Astrocyte of the spinal cord (primary cell): ENCODE results near the gene MAGI2.

Experiments
- DNase-seq: peaks from one replicate; pipeline ENCODE4 v3.0.0; 2011; ENCODE audit warnings: low read depth, low spot score
- H3K4me3 ChIP-seq: 2 replicates; pipeline ENCODE4 v1.5.1; 2011; ENCODE audit warnings: low read depth, mild to moderate bottlenecking, low read length, moderate library complexity
- CTCF ChIP-seq: IDR thresholded peaks from 2 replicates; pipeline ENCODE4 v1.5.1; 2012; ENCODE audit warnings: low read depth, mild to moderate bottlenecking, low read length, inconsistent platforms
- in situ Hi-C: cut with HindIII; loops from 2 replicates; pipeline ENCODE4 v1.10.0; 2017; ENCODE audit warnings: low sequenced_read_pairs

The MAGI2 gene

DNA sequence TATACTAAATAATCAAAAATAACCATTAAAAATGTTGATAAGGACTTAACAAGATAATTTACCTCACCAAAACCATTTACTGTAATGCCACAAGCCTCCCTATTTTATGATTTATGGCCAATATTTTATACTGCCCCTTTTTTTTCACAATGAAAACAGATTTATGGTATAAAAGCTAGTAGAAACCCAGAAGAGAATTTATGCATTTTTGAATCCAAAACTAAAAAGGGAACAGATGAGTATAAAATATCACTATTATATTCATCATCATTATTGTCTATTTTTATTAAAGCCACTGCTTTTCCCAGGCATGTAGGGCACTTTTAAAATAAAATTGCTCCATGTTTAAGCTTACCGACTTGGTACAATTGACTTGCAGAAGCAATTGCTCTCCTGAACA is 1229.9 kb downstream of the MAGI2 start:
- in situ Hi-C loops, result no loop called here
- DNase-seq, result no peak
- no peak for TF ChIP-seq CTCF
- no peak overlapping the region for H3K4me3 ChIP-seq

DNA sequence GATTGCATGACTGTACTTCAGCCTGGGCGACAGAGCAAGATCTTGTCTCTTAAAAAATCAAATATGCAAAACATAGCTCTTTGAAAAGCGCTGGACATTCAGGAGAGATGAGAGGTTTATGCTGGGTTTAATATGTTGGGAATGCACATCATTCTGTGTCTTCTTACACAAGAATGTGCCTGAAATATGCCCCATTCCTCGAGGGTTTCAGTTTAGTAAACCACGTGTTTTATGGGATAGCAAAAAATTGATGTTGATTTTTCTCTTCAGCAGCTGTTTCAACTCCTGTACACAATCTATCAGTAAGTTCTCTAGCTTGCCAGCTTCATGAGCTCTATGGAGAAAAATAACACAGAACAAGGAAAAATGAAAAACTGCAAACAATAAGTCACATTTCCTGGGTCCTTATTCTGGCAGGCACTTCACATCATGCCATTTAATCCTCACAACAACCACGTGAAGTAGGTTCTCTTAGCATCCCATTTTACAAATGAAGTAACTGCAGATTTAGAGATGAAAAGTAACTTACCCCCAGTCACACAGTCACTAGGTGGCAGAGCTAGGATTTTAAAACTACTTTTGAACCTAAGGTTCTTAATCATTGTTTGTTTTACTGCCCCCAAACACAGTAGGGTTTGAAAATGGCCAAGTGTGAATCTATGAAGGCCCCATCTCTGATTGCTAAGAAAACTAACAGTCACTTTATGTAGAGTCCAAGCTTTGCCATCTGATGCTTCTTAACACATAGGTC is 1231.3 kb downstream of the MAGI2 start:
- in situ Hi-C loops, result no loop called here
- no peak for DNase-seq
- TF ChIP-seq CTCF, result no peak

GRCh38 chr7:78220754-78221153 is 1232.7 kb downstream of the MAGI2 start:
- in situ Hi-C loops, result no loop called here
- H3K4me3 ChIP-seq, result no peak overlapping the region
- DNase-seq, result no peak
- no peak for TF ChIP-seq CTCF

More for the DNA sequence above, 1231.3 kb downstream of the MAGI2 start:
- H3K4me3 ChIP-seq, result no peak overlapping the region

- H3K4me3 ChIP-seq, result no peak overlapping the region
- DNase-seq, result no peak
- in situ Hi-C loops, result no loop called here
- no peak for TF ChIP-seq CTCF
These were observed 1234.6 kb downstream of the MAGI2 start for GRCh38 chr7:78218876-78219275.

DNA sequence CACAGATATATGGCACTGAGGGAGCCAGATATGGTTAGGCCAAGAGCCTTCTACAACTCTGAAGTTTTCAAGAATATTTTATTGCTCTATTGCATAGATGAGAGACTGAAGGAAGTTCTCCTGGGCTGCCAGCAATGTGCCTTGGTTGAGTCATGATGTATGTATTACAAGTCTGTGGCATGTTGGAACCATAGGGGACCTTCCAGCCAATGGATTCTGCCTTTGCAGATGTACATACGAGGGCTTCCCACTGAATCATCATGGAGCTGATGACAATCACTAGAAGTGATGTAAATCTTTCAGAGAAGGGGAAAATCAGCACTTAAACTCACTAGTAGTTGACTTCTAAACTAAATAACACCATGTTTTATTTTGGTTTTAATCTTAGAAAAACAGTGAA is 1235.4 kb downstream of the MAGI2 start:
- no peak for DNase-seq
- no peak for TF ChIP-seq CTCF
- in situ Hi-C loops, result no loop called here
- H3K4me3 ChIP-seq, result no peak overlapping the region

DNA sequence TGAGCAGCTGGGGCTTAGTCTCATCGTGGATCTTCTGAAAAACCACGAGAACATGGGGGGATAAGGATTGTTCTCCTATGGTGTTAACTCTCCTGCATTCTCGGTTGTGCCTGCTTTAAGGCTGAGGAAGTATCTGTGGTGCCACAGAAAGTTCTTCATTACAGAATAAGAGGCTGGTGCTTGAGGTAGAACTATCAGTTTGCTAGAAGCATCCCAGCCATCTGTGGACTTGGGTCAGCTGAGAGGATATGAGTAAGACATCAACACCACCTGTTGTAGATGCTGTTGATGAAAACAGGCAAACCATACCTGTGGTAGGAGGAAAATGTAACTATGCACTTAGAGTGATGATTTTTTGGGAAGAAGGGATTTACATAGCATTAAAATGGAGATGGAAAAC is 1238.3 kb downstream of the MAGI2 start:
- in situ Hi-C loops, result no loop called here
- no peak for DNase-seq
- H3K4me3 ChIP-seq, result no peak overlapping the region
- no peak for TF ChIP-seq CTCF
